A549 (cell line): Measurements from ENCODE around the gene L3MBTL4. TPM values are rescaled to one million over a fixed set of nuclear protein-coding genes. Genes with fewer than 3 reads are reported as not detected.

Experiments
- ATAC-seq, 2 experiments: fragments of 200-7000 bp in 1 of 2; fragments of >200 bp in 1 of 2; cut with Nextera tagmentation in 1 of 2; cut with Tn5 transposase in 1 of 2; 3 replicates each; pipeline versions ENCODE4 v1.8.0 to v1.9.1; 2018 to 2020; ENCODE audit warnings: mild to moderate bottlenecking in 1 of 2, moderate library complexity in 1 of 2
- CTCF ChIA-PET: fragments of 300-600 bp; sonication (Branson Sonifier 250); formaldehyde crosslinking; extraction: SDS; loops from one replicate; lab custom pipeline; 2021; ENCODE audit warnings: antibody characterized with exemption, inconsistent platforms; lab: Yijun Ruan, JAX
- POLR2A ChIA-PET: fragments of 350-600 bp; formaldehyde crosslinking; extraction: SDS; loops from one replicate; lab custom pipeline; 2021; ENCODE audit warnings: antibody characterized with exemption, inconsistent platforms; lab: Yijun Ruan, JAX
- DNase-seq, 2 experiments: peaks; one replicate each; pipeline versions ENCODE4 v3.0.0 to v3.0.0-alpha.2; 2011 to 2016; ENCODE audit warnings: low read depth in 1 of 2, low spot score in 1 of 2
- FAIRE-seq: peaks from 2 replicates; lab custom pipeline; 2011; peaks lifted over from hg19 to GRCh38; lab: Jason Lieb, UNC
- H3K27ac ChIP-seq, 2 experiments: fragments of >200 bp; sonication (Bioruptor Twin); formaldehyde crosslinking; 3 replicates each; pipeline ENCODE4 v1.5.1; 2016 to 2017
- H3K4me1 ChIP-seq: fragments of >200 bp; sonication (Bioruptor Twin); formaldehyde crosslinking; 3 replicates; pipeline ENCODE4 v1.6.1; 2016
- H3K4me2 ChIP-seq: fragments of >200 bp; sonication (Bioruptor Twin); formaldehyde crosslinking; 3 replicates; pipeline ENCODE4 v1.6.1; 2016
- H3K4me3 ChIP-seq: fragments of >200 bp; sonication (Bioruptor Twin); formaldehyde crosslinking; 3 replicates; pipeline ENCODE4 v1.5.1; 2016
- H3K9me3 ChIP-seq: fragments of >200 bp; sonication (Bioruptor Twin); formaldehyde crosslinking; 3 replicates; pipeline ENCODE4 v1.6.1; 2016
- BHLHE40 ChIP-seq: IDR thresholded peaks from 2 replicates; pipeline ENCODE4 v1.6.1; 2012; ENCODE audit warnings: low read depth, low read length, inconsistent platforms
- EHF ChIP-seq: fragments of 250-450 bp; sonication (Bioruptor Pico); IDR thresholded peaks from 2 replicates; pipeline ENCODE4 v1.5.0; 2020; ENCODE audit warnings: mild to moderate bottlenecking
- FOSB ChIP-seq: fragments of 250-450 bp; sonication (Bioruptor Pico); IDR thresholded peaks from 2 replicates; pipeline ENCODE4 v1.5.0; 2020; ENCODE audit warnings: mild to moderate bottlenecking, moderate library complexity
- FOSL2 ChIP-seq, 2 experiments: fragments of 450-650 bp in 1 of 2; fragments of >200 bp in 1 of 2; sonication (Bioruptor Twin) in 1 of 2; formaldehyde crosslinking; IDR thresholded peaks; 2 replicates each; pipeline versions ENCODE4 v1.5.0 to v1.6.1; 2016 to 2020; ENCODE audit warnings: mild to moderate bottlenecking in 1 of 2, moderate library complexity in 1 of 2
- GATA3 ChIP-seq: IDR thresholded peaks from 2 replicates; pipeline ENCODE4 v1.6.1; 2012; ENCODE audit warnings: borderline replicate concordance
- HOXA7 ChIP-seq: fragments of 250-450 bp; sonication (Bioruptor Pico); IDR thresholded peaks from 2 replicates; pipeline ENCODE4 v1.5.0; 2020; ENCODE audit warnings: mild to moderate bottlenecking, moderate library complexity
- HOXB13 ChIP-seq: fragments of 250-450 bp; sonication (Bioruptor Pico); IDR thresholded peaks from 2 replicates; pipeline ENCODE4 v1.5.0; 2020; ENCODE audit warnings: low read depth, mild to moderate bottlenecking, moderate library complexity
- JUNB ChIP-seq: fragments of >200 bp; sonication (Bioruptor Twin); formaldehyde crosslinking; IDR thresholded peaks from 2 replicates; pipeline ENCODE4 v1.6.1; 2016
- MYC ChIP-seq: IDR thresholded peaks from 2 replicates; pipeline ENCODE4 v1.6.1; 2012; ENCODE audit warnings: mild to moderate bottlenecking, inconsistent platforms, low read length, improper control_type of control experiment, borderline replicate concordance
- NFE2L2 ChIP-seq: fragments of 150-350 bp; conservative IDR thresholded peaks from 2 replicates; pipeline ENCODE4 v1.6.1; 2014; ENCODE audit warnings: low read length
- NR3C1 ChIP-seq: fragments of >200 bp; sonication (Bioruptor Twin); formaldehyde crosslinking; IDR thresholded peaks from 3 replicates; pipeline ENCODE4 v1.6.1; 2017
- POLR2AphosphoS2 ChIP-seq: conservative IDR thresholded peaks from 2 replicates; pipeline ENCODE4 v1.6.1; 2012; ENCODE audit warnings: low read length, improper control_type of control experiment, inconsistent platforms
- RARB ChIP-seq: fragments of 250-450 bp; sonication (Bioruptor Pico); IDR thresholded peaks from 2 replicates; pipeline ENCODE4 v1.8.0; 2021; ENCODE audit warnings: mild to moderate bottlenecking, moderate library complexity
- RCOR1 ChIP-seq: fragments of 150-350 bp; IDR thresholded peaks from 2 replicates; pipeline ENCODE4 v1.6.1; 2014; ENCODE audit warnings: antibody characterized with exemption, low read length, low read depth
- RFX5 ChIP-seq: fragments of 450-650 bp; IDR thresholded peaks from 2 replicates; pipeline ENCODE4 v1.7.1; 2014; ENCODE audit warnings: antibody characterized with exemption, mild to moderate bottlenecking, moderate library complexity
- TFCP2L1 ChIP-seq: fragments of 250-450 bp; sonication (Bioruptor Pico); IDR thresholded peaks from 2 replicates; pipeline ENCODE4 v1.5.0; 2021; ENCODE audit warnings: mild to moderate bottlenecking
- ZFP36 ChIP-seq: fragments of 450-650 bp; IDR thresholded peaks from 2 replicates; pipeline ENCODE4 v1.6.1; 2014; ENCODE audit warnings: borderline replicate concordance; ENCODE audit not compliant: partially characterized antibody
- WGBS: methylation state at CpG from one replicate; pipeline ENCODE4 v1.1.6; 2017; ENCODE audit errors: missing lambda C conversion rate; 5-methylcytosine and 5-hydroxymethylcytosine counted together
- polyA plus RNA-seq, 4 experiments: library from polyadenylated mRNA; depleted of rRNA in 3 of 4; stranded (reverse); fragments of >200 nt; fragmentation: RNase III in 1 of 4; extraction: RNeasy Plus Mini Kit Qiagen cat#74134 plus additional on column Dnase treatment in 1 of 4; gene quantifications; 2 replicates in 3 of 4; 3 replicates in 1 of 4; pipeline ENCODE4 v1.2.3, GENCODE V29; 2011 to 2017
- TF ChIP-seq, protein P1 (sequence below): IDR thresholded peaks from 2 replicates; pipeline ENCODE4 v1.6.1; 2012; ENCODE audit warnings: low read depth, borderline replicate concordance
- TF ChIP-seq, protein P2 (sequence below): fragments of 200-600 bp; sonication (generic); IDR thresholded peaks from 2 replicates; pipeline ENCODE4 v1.6.1; 2016; ENCODE audit warnings: antibody characterized with exemption, mild to moderate bottlenecking, moderate library complexity
- TF ChIP-seq, protein P3 (sequence below): fragments of >200 bp; sonication (Bioruptor Twin); formaldehyde crosslinking; IDR thresholded peaks from 3 replicates; pipeline ENCODE4 v1.5.1; 2016

L3MBTL4 gene
- polyA plus RNA-seq, 2 of the 4 experiments (the other 2 are of a cell fraction): 0.03 to 0.06 TPM

DNA sequence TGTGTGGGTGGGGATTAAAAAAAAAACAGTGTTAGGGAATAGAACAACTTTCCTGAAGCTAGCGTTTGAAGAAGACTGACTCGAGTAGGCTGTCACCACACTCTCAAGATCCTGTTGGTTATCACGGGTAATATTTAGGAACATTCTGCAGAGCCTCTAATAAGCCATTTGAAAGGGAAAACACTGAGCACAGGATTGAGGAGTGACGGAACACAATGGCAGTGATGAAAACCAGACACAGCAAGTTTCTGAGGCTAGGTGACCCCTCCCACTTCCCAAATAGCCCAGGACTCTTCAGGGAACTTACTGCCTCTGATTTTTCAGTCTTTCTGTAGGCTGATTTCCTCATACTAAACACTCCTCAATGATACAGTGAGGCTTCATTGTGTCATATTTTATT lies 431.2 kb downstream of the L3MBTL4 start (continued):
- TF ChIP-seq NFE2L2: no peak

DNA sequence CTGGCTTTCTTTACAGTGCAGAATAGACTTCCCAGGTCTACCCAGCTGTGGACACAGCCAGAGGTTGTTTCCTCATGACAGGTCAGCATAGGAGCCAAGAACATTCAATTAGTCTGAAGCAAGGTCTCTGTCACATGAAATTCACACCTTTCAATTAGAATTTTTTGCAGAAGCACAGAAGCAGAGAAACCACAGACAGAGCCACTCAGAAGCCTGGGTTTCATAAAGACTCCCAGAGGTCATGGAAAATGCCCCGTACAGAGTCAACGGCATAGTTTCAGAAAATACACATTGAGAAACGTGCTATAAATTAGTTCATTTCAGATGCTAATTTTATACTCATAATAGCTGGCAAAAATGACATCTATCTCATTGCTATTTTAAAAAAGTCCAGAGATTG lies 432.4 kb downstream of the L3MBTL4 start:
- Histone ChIP-seq H3K4me3 (no peak overlapping the region), H3K9me3 (no peaks in the 10 kb centered on the region), H3K4me2 (no peak overlapping the region), H3K4me1 (no peaks in the 10 kb centered on the region), H3K27ac (no peak overlapping the region)
- ATAC-seq (no peak), DNase-seq (no peak), FAIRE-seq (no peak)
- ChIA-PET CTCF (no interaction called here), POLR2A (no interaction called here)
- WGBS: 32% methylated on average over 3 of the region's 3 CpGs
- TF ChIP-seq HOXA7 (CRISPR knock-in tag) (no peak), MYC (no peak), NR3C1 (no peak), FOSL2 (IDR thresholded peaks at IDR 0.05) (no peak), FOSL2 (CRISPR knock-in tag; IDR thresholded peaks at IDR 0.05) (no peak), POLR2AphosphoS2 (no peak), FOSB (CRISPR knock-in tag) (no peak), RCOR1 (no peak), GATA3 (no peak), ZFP36 (no peak), BHLHE40 (no peak), EHF (no peak)
- TF ChIP-seq, protein P1, sequence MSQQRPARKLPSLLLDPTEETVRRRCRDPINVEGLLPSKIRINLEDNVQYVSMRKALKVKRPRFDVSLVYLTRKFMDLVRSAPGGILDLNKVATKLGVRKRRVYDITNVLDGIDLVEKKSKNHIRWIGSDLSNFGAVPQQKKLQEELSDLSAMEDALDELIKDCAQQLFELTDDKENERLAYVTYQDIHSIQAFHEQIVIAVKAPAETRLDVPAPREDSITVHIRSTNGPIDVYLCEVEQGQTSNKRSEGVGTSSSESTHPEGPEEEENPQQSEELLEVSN: no peak
- TF ChIP-seq, protein P2, sequence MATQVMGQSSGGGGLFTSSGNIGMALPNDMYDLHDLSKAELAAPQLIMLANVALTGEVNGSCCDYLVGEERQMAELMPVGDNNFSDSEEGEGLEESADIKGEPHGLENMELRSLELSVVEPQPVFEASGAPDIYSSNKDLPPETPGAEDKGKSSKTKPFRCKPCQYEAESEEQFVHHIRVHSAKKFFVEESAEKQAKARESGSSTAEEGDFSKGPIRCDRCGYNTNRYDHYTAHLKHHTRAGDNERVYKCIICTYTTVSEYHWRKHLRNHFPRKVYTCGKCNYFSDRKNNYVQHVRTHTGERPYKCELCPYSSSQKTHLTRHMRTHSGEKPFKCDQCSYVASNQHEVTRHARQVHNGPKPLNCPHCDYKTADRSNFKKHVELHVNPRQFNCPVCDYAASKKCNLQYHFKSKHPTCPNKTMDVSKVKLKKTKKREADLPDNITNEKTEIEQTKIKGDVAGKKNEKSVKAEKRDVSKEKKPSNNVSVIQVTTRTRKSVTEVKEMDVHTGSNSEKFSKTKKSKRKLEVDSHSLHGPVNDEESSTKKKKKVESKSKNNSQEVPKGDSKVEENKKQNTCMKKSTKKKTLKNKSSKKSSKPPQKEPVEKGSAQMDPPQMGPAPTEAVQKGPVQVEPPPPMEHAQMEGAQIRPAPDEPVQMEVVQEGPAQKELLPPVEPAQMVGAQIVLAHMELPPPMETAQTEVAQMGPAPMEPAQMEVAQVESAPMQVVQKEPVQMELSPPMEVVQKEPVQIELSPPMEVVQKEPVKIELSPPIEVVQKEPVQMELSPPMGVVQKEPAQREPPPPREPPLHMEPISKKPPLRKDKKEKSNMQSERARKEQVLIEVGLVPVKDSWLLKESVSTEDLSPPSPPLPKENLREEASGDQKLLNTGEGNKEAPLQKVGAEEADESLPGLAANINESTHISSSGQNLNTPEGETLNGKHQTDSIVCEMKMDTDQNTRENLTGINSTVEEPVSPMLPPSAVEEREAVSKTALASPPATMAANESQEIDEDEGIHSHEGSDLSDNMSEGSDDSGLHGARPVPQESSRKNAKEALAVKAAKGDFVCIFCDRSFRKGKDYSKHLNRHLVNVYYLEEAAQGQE: no peak
- TF ChIP-seq, protein P3, sequence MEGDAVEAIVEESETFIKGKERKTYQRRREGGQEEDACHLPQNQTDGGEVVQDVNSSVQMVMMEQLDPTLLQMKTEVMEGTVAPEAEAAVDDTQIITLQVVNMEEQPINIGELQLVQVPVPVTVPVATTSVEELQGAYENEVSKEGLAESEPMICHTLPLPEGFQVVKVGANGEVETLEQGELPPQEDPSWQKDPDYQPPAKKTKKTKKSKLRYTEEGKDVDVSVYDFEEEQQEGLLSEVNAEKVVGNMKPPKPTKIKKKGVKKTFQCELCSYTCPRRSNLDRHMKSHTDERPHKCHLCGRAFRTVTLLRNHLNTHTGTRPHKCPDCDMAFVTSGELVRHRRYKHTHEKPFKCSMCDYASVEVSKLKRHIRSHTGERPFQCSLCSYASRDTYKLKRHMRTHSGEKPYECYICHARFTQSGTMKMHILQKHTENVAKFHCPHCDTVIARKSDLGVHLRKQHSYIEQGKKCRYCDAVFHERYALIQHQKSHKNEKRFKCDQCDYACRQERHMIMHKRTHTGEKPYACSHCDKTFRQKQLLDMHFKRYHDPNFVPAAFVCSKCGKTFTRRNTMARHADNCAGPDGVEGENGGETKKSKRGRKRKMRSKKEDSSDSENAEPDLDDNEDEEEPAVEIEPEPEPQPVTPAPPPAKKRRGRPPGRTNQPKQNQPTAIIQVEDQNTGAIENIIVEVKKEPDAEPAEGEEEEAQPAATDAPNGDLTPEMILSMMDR: no peak

DNA sequence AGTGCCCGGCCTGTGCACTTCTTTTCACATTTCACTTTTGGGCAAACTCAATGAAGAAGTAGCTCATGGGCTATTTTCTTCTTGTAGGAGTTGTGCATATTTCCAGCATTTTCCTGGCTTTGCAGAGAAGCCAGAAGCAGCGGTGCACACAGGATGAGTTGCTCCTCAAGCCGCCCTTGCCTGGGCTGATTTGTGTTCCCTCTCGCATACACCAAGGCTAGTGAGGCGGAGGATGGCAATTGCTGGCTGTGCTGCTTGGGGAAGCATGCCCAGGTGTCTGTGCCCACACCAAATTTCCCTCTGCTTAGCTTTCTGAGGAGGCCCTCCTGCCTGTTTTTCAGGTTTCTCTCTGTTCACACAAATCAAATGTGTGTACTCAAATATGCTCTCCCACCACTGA lies 434.0 kb downstream of the L3MBTL4 start:
- H3K27ac ChIP-seq: no peak overlapping the region
- H3K4me2 ChIP-seq: no peak overlapping the region
- TF ChIP-seq JUNB (no peak), TFCP2L1 (CRISPR knock-in tag) (no peak), RFX5 (no peak), RARB (CRISPR knock-in tag) (no peak), HOXB13 (no peak)
- TF ChIP-seq, all 56 proteins: peak for 0
- Histone ChIP-seq H3K4me3 (no peak overlapping the region), H3K4me1 (no peaks in the 10 kb centered on the region), H3K9me3 (no peaks in the 10 kb centered on the region)
- WGBS: 32% methylated on average over 5 of the region's 5 CpGs
- DNase-seq: no peak
- POLR2A ChIA-PET: no interaction called here
- no peak for ATAC-seq
- no peak for FAIRE-seq
- CTCF ChIA-PET: no interaction called here
